GM12872 (cell line): ENCODE results near the gene FAM111A.
A peak's percentile ranks its signal among the peaks of the same experiment; 100 is the strongest.

Source experiments
- TF ChIP-seq, protein P1 (sequence below): IDR thresholded peaks from 3 replicates; pipeline ENCODE4 v1.5.1; 2011; ENCODE audit warnings: low read depth, mild to moderate bottlenecking, low read length, moderate library complexity; ENCODE audit not compliant: insufficient read depth

FAM111A gene

DNA sequence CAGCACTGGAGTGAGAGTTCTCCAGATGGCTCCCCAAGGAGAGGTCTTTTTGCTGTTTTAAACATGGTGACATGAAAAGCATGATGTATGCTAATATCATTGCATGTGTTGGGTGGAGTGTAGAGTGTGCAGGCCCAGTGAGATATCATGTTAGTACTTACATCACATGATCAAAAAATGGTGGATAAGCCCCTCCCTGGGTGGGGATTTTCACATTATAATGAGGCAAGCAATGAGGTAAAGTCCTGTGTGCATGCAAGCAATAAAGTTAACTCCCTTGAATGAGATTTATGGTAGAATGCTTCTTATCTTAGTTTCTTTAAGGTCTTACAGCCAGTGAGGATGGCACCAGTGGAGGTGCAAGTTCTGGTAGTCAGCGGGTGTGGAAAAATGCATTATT is 27.1 kb upstream of the FAM111A start:
- TF ChIP-seq, protein P1, sequence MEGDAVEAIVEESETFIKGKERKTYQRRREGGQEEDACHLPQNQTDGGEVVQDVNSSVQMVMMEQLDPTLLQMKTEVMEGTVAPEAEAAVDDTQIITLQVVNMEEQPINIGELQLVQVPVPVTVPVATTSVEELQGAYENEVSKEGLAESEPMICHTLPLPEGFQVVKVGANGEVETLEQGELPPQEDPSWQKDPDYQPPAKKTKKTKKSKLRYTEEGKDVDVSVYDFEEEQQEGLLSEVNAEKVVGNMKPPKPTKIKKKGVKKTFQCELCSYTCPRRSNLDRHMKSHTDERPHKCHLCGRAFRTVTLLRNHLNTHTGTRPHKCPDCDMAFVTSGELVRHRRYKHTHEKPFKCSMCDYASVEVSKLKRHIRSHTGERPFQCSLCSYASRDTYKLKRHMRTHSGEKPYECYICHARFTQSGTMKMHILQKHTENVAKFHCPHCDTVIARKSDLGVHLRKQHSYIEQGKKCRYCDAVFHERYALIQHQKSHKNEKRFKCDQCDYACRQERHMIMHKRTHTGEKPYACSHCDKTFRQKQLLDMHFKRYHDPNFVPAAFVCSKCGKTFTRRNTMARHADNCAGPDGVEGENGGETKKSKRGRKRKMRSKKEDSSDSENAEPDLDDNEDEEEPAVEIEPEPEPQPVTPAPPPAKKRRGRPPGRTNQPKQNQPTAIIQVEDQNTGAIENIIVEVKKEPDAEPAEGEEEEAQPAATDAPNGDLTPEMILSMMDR, result no peak

DNA sequence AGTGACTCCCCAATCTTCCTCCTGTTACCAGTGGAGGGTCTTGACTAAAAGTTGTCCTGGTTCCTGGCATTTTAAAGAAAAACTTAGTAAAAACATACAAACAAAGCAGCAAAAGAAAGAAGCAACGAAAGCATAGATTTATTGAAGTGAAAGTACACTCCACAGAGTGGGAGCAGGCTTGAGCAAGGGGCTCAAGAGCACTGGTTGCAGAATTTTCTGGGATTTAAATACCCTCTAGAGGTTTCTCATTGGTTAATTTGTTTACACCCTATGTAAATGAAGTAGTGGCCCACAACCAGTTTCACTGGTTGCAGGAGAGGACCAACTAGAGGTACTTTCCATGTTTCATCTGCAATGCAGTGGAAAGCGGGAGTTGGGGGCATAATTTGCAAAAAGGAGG is 24.9 kb upstream of the FAM111A start:
- TF ChIP-seq, protein P1, result no peak

DNA sequence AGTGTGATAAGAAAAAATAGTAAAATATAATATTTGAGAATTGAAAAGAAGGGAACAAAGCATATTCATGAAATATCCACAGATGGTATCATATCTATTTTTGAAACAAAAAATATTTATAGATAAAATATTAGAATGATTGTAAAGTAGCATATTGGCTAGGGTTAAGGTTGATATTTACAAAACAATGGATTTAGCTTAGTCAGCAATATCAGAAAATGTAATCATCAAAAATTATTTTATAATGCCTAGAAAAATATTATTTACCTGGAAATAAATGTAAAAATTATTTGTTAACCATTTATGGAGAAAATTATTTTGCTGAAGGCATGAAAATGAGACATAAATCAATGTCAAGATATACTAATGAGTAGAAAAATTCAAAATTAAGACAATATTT is 22.8 kb upstream of the FAM111A start:
- TF ChIP-seq, protein P1, result no peak

DNA sequence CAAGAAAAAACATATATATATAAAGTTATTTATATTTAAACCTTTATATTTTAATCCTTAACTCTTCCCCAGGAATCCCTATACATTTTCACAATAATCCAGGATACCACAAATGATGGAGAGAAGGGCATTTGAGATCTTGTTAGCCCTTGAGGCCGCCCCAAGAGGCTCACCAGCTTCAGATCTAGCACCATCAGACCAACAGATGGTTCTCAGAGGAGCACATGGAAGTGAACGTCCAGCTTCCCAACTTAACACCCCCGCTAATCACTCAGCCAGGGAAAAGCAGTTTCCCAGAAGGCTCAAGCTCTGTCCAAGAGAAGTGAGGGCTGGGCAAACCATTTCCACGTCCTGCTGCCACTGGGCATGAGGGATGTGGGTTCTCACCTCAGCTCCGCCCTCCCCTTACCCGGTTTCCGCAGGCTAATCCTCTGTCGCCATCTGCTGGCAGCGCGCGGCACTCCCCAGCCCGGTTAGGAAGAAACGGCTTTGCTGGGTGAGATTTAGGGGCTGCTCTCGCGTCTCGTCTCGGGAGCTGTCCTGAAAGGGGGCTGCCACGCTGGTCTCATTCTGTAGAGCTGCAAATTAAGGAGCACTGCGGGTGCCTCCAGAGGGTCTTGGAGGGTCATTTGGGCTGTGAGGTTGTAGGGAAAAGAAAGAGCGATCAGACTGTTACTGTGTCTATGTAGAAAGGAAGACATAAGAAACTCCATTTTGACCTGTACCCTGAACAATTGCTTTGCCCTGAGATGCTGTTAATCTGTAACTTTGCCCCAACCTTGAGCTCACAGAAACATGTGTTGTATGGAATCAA is 6.8 kb upstream of the FAM111A start:
- TF ChIP-seq, protein P1, result peak; percentile 99

DNA sequence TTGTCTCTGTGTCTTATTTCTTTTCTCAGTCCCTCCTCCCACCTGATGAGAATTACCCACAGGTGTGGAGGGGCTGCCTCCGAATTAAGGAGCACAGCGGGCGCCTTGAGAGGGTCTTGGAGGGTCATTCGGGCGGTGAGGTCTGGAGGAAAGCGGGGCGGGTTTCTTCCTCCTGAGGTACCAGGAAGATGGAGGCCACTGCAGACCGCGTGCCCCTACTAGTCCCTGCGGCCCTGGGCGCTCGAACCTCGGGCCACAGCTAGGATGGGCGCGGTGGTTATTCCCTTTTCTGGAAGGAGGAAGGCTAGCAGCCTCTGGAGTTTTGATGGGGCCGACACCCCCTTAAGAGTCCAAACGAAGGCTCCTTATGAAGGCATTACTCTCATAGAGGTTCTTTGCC is 5.5 kb upstream of the FAM111A start:
- TF ChIP-seq, protein P1, result no peak

GRCh38 chr11:59138643-59139042 is 4.0 kb upstream of the FAM111A start:
- TF ChIP-seq, protein P1, result no peak

GRCh38 chr11:59141191-59141590 is 1.5 kb upstream of the FAM111A start:
- TF ChIP-seq, protein P1, result no peak
